HG03378 (cell line): ENCODE data around the gene SAMD13.
A peak's percentile ranks its signal among the peaks of the same experiment; 100 is the strongest.
"Not testable (repeated sequence)": the region's sequence is repeated elsewhere in the genome, so short reads cannot be mapped to it uniquely, and the experiment has no call there.

Experiments
- ATAC-seq: cut with Tn5 transposase; IDR thresholded peaks from one replicate; pipeline ENCODE4 v1.9.1; 2021; ENCODE audit warnings: mild to moderate bottlenecking, moderate library complexity; ENCODE audit not compliant: unreplicated experiment

SAMD13 gene

GRCh38 chr1:84283381-84283780 lies 18.1 kb upstream of the SAMD13 start:
- no peak for ATAC-seq

- ATAC-seq, result no peak
Observed at GRCh38 chr1:84286071-84286470, 15.4 kb upstream of the SAMD13 start.

DNA sequence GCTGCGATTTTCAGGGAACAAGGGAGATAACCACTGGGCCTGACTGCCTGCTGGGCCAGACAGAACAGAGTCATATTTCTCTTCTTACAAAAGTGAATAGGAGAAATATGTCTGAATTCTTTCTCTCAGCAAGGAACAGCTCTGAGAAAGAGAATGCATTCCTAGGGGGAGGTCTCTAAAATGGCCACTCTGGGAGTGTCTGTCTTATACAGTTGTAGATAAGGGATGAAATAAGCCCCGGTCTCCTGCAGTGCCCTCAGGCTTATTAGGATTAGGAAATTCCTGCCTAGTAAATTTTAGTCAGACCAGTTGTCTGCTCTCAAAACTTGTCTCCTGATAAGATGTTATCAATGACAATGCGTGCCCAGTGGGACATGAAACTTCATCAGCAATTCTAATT lies 14.1 kb upstream of the SAMD13 start:
- ATAC-seq, result not testable (repeated sequence)

DNA sequence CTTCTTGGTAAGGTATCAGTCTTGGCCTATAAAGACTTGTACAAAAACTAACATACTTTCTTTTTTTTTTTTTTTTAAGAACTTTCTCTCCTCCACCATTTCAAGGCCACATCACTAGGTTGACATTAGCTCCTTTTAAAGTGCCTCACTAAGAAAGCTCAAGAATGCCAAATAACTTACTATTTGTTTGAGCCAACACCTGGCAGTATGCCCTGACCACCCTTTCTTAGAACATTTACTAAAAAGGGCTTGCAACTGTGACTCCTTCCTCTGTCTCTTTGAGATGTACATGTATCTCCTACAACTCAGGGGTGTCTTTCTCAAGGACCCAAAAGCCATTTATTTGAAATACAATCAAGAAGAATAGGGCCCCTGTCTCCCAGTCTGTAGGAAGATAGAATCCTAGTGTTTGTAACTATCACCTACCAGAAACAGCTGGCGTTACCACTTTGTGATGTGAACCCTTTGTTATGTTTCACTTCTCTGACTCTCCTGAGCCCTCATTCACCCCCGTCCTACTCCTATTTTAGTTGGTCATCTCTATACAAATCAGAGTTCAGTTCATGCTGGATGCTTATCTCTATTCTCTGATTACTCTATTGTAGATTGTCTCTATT lies 12.2 kb upstream of the SAMD13 start:
- no peak for ATAC-seq

- no peak for ATAC-seq
Observed at GRCh38 chr1:84291882-84292655, 9.4 kb upstream of the SAMD13 start.

DNA sequence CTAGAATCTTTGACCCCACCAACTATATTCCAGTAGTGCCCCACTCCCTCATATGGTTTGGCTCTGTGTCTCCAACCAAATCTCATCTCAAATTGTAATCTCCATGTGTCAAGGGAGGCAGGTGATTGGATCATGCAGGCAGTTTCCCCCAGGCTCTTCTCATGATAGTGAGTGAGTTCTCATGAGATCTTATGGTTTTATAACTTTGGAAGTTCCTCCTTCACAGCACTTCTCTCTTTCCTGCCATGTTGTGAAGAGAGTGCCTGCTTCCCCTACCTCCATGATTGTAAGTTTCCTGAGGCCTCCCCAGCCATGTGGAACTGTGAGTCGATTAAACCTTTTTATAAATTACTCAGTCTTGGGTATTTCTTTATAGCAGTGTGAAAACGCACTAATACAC lies 7.7 kb upstream of the SAMD13 start:
- ATAC-seq, result no peak

DNA sequence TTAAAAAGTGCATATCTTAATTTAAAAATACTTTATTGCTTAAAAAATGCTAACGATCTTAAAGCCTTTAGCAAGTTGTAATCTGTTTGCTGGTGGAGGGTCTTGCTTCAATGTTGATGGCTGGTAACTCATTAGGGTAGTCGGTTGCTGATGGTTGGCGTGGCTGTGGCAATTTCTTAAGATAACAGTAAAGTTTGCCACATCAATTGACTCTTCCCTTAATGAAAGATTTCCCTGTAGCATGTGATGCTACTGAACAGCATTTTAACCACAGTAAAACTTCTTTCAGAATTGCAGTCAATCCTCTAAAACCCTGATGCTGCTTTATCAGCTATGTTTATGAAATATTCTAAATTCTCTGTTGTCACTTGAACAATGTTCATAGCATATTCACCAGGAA lies 6.8 kb upstream of the SAMD13 start:
- no peak for ATAC-seq

GRCh38 chr1:84297546-84298244 lies 3.8 kb upstream of the SAMD13 start:
- peak; percentile 12 for ATAC-seq

GRCh38 chr1:84298328-84298683 lies 3.2 kb upstream of the SAMD13 start:
- peak; percentile 51 for ATAC-seq

- peak; percentile 39 for ATAC-seq
Observed at GRCh38 chr1:84298684-84299535, 2.6 kb upstream of the SAMD13 start.

DNA sequence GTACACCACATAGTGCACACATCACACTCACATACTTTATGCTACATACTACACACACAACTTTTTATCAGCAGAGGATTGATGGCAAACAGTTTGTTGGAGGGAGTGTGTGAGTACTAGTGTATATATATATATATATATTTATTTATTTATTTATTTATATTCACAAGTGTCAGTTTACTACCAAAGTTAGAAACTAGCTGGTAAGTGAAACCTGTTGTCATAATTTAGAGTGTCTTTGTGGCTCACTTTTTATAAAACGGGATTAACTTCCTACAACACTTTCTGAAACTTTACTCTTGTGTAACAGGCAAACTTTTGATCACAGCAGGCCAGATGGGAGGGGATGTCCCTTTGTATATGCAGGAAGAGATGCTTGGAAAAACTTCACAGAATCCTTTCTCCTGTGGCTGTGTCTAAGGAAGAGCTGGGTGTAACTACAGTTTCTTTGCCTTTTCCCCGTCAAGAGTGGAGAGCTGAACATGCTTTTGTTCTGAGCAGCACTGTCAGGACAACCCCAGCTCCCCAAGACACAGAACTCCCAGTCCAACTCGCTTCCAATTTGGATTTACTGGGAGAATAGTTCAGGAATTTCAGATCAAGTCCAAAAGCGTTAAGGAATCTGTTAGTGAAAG lies 1.9 kb upstream of the SAMD13 start:
- no peak for ATAC-seq

- no peak for ATAC-seq
Observed at GRCh38 chr1:84300501-84300900, 1.0 kb upstream of the SAMD13 start.

GRCh38 chr1:84301785-84302385 lies 377 bp downstream of the SAMD13 start:
- no peak for ATAC-seq

DNA sequence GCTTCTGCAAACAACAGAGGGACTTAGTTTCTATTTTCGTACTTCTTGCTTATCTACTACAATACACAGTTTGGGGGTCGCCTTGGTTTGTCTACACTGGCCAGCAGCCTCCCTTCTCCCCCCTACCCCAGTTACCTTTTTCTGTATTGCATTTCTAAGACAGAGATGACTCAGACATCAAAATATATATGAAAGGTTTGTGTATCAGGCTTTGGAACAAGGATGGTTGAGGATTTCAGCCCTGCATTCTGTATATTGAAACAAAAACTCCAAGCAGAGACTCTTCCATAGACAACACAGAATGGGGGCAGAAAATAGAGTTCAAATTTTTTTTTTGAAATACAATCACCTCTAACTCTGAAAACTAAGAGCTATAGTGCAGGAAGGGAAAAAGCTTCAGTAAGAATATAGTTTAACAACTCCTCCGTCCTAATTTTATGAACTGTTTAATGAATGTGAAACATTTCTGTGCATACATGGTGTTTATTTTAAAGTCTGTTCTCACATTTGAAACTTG lies 1.9 kb downstream of the SAMD13 start:
- ATAC-seq, result no peak

- ATAC-seq, result no peak
Observed at GRCh38 chr1:84307398-84307797, 5.9 kb downstream of the SAMD13 start.

- ATAC-seq, result no peak
Observed at GRCh38 chr1:84311296-84311695, 9.8 kb downstream of the SAMD13 start.

- no peak for ATAC-seq
Observed at GRCh38 chr1:84319662-84320061, 18.2 kb downstream of the SAMD13 start.

DNA sequence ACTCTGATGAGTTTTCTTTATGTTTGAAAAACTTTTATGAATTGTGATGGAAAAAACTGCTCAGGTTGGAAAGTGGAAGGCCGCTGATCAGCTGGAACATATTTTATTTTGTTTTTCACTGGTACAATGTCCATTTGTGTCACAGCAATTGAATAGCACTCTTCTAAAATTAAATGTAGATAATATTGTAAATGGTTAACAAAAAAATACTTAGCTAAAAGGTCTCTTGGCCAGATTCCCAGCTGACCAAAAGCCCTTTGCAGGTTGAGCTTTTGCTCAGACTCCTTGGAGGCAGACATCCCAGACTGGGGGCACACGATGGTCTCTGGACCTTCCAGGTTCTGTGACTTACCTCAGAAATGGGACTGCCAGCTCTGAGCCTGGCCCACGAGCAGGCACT lies 26.3 kb downstream of the SAMD13 start:
- ATAC-seq, result no peak

GRCh38 chr1:84330125-84330984 lies 28.8 kb downstream of the SAMD13 start:
- ATAC-seq, result no peak
